ENCODE results near the gene RCAN3. TPM values are rescaled to one million over a fixed set of nuclear protein-coding genes. Genes with fewer than 3 reads are reported as not detected.
A peak's percentile ranks its signal among the peaks of the same experiment; 100 is the strongest.

The RCAN3 gene
- total and polyA plus RNA-seq, 9 of the 15 experiments (the other 6 are each of a cell fraction or from before 2014, with no cell fraction given): 0.10 to 1.4 (median 0.43) TPM

GRCh38 chr1:24481843-24482610 lies 20.6 kb upstream of the RCAN3 start:
- no peaks in the 10 kb centered on the region for H3K79me2 ChIP-seq (ENCODE audit: control insufficient read depth, insufficient read depth, low read length)
- ChIA-PET POLR2A (interaction anchor here (0.9 to 2.9 kb wide), 4 partner anchors 9 to 19 kb away, joined by 4 to 11 read pairs (median 6); no protein-coding TSS in a partner anchor), CTCF (ENCODE audit: low intra/inter-chr PET ratio) (no interaction called here)
- intact Hi-C loops (cut with micrococcal nuclease) (no loop called here), in situ Hi-C loops (cut with MboI) (no loop called here)
- H3K9me1 ChIP-seq (ENCODE audit: control insufficient read depth, insufficient read depth, low read length): no peaks in the 10 kb centered on the region
- FAIRE-seq (no peak), ATAC-seq (peak; percentile 50), DNase-seq (ENCODE audit: extremely low read depth in 1 of 4, low spot score in 3 of 4) (no peak)
- BruUV-seq (replicated peaks): no TSS peak
- no peak overlapping the region for H3K4me3 ChIP-seq
- no peak overlapping the region for H3K4me2 ChIP-seq (ENCODE audit: insufficient read depth, low read length)
- no peaks in the 10 kb centered on the region for H3K27me3 ChIP-seq (ENCODE audit: control insufficient read depth in 2 of 2, insufficient read depth in 2 of 2, low read length in 2 of 2)
- H3K9me3 ChIP-seq (replicated peaks; ENCODE audit: control insufficient read depth, insufficient read depth, low read depth, low read length): no peaks in the 10 kb centered on the region
- 64% methylated on average over 16 of the region's 16 CpGs for WGBS (ENCODE audit: insufficient coverage, low coverage, missing lambda C conversion rate)
- no peak for TF ChIP-seq DPF2 (IDR thresholded peaks at IDR 0.05)
- TF ChIP-seq, protein P1, sequence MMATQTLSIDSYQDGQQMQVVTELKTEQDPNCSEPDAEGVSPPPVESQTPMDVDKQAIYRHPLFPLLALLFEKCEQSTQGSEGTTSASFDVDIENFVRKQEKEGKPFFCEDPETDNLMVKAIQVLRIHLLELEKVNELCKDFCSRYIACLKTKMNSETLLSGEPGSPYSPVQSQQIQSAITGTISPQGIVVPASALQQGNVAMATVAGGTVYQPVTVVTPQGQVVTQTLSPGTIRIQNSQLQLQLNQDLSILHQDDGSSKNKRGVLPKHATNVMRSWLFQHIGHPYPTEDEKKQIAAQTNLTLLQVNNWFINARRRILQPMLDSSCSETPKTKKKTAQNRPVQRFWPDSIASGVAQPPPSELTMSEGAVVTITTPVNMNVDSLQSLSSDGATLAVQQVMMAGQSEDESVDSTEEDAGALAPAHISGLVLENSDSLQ (IDR thresholded peaks at IDR 0.05): 0 out of 2 replicates have a peak, but pooled peaks have one; percentile 12
- H2AFZ ChIP-seq (ENCODE audit: low read depth, low read length): peak overlapping the region; percentile 84
- no peaks in the 10 kb centered on the region for H3K36me3 ChIP-seq (ENCODE audit: control insufficient read depth, insufficient read depth, low read length)
- H4K20me1 ChIP-seq (replicated peaks; ENCODE audit: control insufficient read depth, insufficient read depth, low read length): no peaks in the 10 kb centered on the region
- H3K4me1 ChIP-seq (replicated peaks in 1 of 2; ENCODE audit: control insufficient read depth in 2 of 2, insufficient read depth in 2 of 2, low read length in 2 of 2): peaks cover 0 to 12% of the 10 kb centered on the region in 2 experiments; a peak in 3 of 5 replicates
- H3K9ac ChIP-seq (ENCODE audit: insufficient read depth in 1 of 2, low read depth in 2 of 2, low read length in 2 of 2): no peak overlapping the region; a peak in 1 of 4 replicates
- no peak overlapping the region for H3K27ac ChIP-seq (ENCODE audit: extremely low read depth, low read depth, low read length)

DNA sequence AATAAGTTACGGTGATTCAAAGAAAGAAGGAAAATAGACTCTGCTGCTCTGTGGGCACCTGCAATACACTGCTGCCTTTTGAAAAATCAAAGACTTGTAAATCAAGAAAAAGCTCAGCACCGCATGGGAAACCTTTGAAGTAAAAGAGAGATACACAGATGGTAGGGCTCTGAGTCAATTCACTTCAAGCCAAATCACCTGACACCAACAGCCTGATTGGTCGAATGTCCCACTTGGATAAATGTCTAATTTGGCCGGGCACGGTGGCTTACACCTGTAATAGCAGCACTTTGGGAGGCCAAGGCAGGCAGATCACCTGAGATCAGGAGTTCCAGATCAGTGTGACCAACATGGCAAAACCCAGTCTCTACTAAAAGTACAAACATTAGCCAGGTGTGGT lies 19.2 kb upstream of the RCAN3 start:
- in situ Hi-C loops (cut with MboI): no loop called here
- ATAC-seq (no peak), FAIRE-seq (no peak), DNase-seq (ENCODE audit: extremely low read depth in 1 of 4, low spot score in 3 of 4) (no peak)
- no peaks in the 10 kb centered on the region for H3K9me3 ChIP-seq (replicated peaks; ENCODE audit: control insufficient read depth, insufficient read depth, low read depth, low read length)
- no TSS peak for BruUV-seq (replicated peaks)
- TF ChIP-seq CEBPG (CRISPR knock-in tag; IDR thresholded peaks at IDR 0.05): no peak
- TF ChIP-seq CEBPG (tag; conservative IDR thresholded peaks at IDR 0.05 in 1 of 2, IDR thresholded peaks at IDR 0.05 in 1 of 2): no peak
- 51% methylated on average over 5 of the region's 5 CpGs for WGBS (ENCODE audit: insufficient coverage, low coverage, missing lambda C conversion rate)
- intact Hi-C loops (cut with micrococcal nuclease): no loop called here
- H3K36me3 ChIP-seq (ENCODE audit: control insufficient read depth, insufficient read depth, low read length): no peaks in the 10 kb centered on the region
- H3K27ac ChIP-seq (ENCODE audit: extremely low read depth, low read depth, low read length): no peak overlapping the region
- H3K9me1 ChIP-seq (ENCODE audit: control insufficient read depth, insufficient read depth, low read length): no peaks in the 10 kb centered on the region
- CTCF ChIA-PET (ENCODE audit: low intra/inter-chr PET ratio): no interaction called here
- H3K4me1 ChIP-seq (replicated peaks in 1 of 2; ENCODE audit: control insufficient read depth in 2 of 2, insufficient read depth in 2 of 2, low read length in 2 of 2): peaks cover 0 to 12% of the 10 kb centered on the region in 2 experiments; a peak in 3 of 5 replicates
- H3K79me2 ChIP-seq (ENCODE audit: control insufficient read depth, insufficient read depth, low read length): no peaks in the 10 kb centered on the region
- no peak overlapping the region for H3K4me2 ChIP-seq (ENCODE audit: insufficient read depth, low read length)
- POLR2A ChIA-PET: interaction anchor here (0.6 to 1.5 kb wide), 3 partner anchors 27 to 82 kb away, joined by 3 to 5 read pairs (median 3); no protein-coding TSS in a partner anchor
- no peak overlapping the region for H3K4me3 ChIP-seq
- no peak overlapping the region for H2AFZ ChIP-seq (ENCODE audit: low read depth, low read length)
- H4K20me1 ChIP-seq (replicated peaks; ENCODE audit: control insufficient read depth, insufficient read depth, low read length): no peaks in the 10 kb centered on the region
- no peaks in the 10 kb centered on the region for H3K27me3 ChIP-seq (ENCODE audit: control insufficient read depth in 2 of 2, insufficient read depth in 2 of 2, low read length in 2 of 2)
- H3K9ac ChIP-seq (ENCODE audit: insufficient read depth in 1 of 2, low read depth in 2 of 2, low read length in 2 of 2): no peak overlapping the region

All from K562 (cell line).